HG03103 (cell line): Measurements from ENCODE around the gene ELP4.
"Not testable (repeated sequence)": the region's sequence is repeated elsewhere in the genome, so short reads cannot be mapped to it uniquely, and the experiment has no call there.

Source experiments
- ATAC-seq: cut with Tn5 transposase; IDR thresholded peaks from one replicate; pipeline ENCODE4 v1.9.1; 2021; ENCODE audit warnings: low read depth; ENCODE audit not compliant: unreplicated experiment

Gene ELP4

GRCh38 chr11:31641477-31642062 lies 132.0 kb downstream of the ELP4 start:
- no peak for ATAC-seq

DNA sequence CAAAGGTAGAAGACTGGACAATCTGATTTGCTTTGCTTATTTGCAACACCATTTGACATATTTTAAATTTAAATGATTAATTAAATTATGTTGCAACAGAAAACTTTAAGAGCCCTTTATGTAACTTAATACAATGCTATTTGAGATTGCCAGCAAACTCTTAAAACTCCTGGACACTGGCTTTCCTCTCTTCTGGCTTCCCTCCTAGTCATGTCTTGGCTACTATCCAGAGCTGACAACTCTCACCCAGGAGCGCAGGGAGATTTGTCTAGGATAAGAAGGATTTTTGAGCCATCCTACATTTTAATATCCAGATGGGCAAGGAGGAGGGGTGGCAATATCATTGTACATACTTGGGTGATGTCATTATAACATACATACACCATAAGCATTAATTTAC lies 134.3 kb downstream of the ELP4 start:
- ATAC-seq: no peak

- no peak for ATAC-seq
Measured at GRCh38 chr11:31645747-31646146, 136.2 kb downstream of the ELP4 start.

DNA sequence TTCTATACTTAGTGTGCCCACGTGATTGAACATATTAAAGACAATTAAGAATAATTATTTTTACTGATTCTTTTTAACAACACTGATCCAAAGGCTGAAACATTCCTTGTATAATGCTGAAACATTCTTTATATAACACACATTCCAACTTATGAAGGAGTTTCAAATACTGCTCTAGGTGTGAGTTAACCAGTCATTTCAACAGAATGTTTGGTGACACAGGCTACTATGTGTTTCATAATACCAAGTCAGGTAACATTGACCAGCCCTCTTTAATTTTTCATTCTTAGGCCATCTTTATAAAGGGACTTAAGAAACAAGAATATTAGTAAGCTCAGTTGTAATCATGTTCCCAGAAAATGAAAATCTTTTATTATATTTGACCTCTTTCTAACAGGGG lies 136.6 kb downstream of the ELP4 start:
- no peak for ATAC-seq

GRCh38 chr11:31649129-31649966 lies 139.8 kb downstream of the ELP4 start:
- no peak for ATAC-seq

GRCh38 chr11:31651208-31651607 lies 141.6 kb downstream of the ELP4 start:
- no peak for ATAC-seq

DNA sequence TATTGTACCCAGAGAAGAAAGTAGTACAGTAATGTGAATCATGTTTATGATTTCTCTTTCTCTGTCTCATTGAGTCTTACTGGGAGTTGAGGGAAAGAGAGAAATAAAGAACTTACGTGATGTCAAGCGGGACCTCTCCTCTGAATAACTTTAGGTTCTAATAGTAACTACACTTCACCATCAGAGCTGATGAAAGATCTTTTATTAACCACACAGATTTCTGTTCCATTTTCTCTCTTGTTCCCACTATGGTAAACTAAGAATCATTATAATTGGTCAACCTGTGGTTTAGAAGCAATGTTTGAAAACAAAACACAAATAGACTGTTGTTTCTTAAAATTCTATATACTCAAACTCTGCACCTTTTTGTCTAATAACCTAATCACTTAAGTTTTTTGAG lies 142.3 kb downstream of the ELP4 start:
- no peak for ATAC-seq

DNA sequence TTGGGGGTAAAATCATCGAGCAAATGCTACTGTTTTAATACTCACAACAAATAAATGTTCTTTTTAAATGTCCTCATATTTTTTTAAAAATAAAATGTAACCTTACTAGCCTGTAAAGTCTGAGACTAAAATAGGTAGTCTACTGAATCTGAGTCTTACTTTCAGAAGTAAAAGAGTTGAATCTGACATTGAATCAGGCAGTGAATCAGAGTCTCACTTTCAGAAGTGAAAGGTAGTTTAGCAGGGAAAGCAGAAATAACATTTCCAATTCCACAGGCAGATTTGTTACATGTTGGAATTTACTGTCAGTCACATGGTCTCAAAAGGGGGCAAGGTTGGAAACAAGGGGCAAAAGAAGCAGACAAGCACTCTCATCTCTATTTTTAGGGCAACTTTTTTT lies 143.0 kb downstream of the ELP4 start:
- no peak for ATAC-seq

- ATAC-seq: no peak
Measured at GRCh38 chr11:31655483-31655882, 145.9 kb downstream of the ELP4 start.

DNA sequence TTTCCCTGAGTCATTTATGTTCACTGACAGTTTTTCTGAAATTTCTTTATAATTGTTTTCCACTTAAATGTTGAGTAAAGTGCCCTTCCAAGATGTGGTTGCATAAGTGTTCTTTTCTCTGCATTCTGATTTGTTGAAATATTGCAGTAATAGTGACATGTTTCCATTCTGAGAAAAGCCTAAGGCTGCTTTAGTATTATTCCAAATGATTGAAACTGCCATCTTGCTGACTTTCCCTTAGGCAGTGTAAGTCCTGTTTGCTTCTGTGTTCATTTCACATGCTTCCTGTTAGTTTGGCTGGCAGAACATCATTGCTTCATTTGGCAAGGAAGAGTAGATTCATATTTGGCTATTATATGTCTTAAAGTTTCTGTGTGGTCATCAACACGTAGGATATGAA lies 146.5 kb downstream of the ELP4 start:
- ATAC-seq: no peak

- ATAC-seq: no peak
Measured at GRCh38 chr11:31657091-31657490, 147.5 kb downstream of the ELP4 start.

DNA sequence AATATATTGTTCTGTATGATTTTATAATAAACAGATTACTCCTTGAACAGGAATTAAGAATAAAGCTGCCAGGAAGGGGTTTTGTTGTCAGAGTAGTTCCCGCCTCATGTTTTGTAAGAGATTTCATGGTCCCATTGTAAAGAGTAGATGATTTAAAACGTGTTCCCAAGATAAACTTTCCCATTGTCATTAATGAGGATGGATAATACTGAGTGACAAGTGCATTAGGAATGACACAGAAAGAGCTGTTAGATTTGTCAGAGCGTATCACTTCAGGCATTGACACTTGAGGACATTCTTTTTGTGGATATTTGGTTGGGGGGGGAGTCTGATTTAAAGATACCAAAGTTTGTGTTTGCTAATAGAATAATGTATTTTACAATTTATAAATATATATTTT lies 154.6 kb downstream of the ELP4 start:
- ATAC-seq: no peak

GRCh38 chr11:31664954-31665353 lies 155.4 kb downstream of the ELP4 start:
- no peak for ATAC-seq

DNA sequence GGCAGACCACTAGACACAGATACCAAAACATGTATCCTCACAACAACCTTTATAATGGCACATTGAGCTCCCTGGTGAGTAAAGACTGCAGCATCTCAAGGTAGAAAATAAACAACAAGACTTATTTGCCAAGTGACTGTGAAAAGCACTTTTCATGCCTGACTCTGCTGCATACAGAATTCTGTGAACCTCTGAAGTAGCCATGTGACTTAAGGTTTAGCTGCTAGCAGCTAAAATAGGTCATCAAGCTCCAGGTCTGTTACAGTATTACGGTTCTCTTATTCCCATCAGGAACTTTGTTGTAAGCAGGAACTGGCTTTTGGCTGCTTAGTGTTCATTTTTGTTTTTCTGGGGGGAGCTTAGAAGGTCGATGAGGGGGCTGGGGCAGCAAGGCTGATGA lies 162.1 kb downstream of the ELP4 start:
- no peak for ATAC-seq

DNA sequence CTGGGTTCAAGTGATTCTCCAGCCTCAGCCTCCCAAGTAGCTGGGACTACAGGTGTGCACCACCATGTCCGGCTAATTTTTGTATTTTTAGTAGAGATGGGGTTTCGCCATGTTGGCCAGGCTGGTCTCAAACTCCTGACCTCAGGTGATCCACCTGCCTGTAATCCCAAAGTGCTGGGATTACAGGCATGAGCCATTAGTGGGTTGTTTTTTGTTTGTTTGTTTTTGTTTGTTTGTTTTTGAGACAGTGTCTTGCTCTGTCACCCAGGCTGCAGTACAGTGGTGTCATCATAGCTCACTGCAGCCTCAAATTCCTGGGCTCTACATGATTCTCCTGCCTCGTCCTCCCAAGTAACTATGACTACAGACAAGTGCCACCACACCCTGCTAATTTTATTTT lies 163.5 kb downstream of the ELP4 start:
- not testable (repeated sequence) for ATAC-seq

DNA sequence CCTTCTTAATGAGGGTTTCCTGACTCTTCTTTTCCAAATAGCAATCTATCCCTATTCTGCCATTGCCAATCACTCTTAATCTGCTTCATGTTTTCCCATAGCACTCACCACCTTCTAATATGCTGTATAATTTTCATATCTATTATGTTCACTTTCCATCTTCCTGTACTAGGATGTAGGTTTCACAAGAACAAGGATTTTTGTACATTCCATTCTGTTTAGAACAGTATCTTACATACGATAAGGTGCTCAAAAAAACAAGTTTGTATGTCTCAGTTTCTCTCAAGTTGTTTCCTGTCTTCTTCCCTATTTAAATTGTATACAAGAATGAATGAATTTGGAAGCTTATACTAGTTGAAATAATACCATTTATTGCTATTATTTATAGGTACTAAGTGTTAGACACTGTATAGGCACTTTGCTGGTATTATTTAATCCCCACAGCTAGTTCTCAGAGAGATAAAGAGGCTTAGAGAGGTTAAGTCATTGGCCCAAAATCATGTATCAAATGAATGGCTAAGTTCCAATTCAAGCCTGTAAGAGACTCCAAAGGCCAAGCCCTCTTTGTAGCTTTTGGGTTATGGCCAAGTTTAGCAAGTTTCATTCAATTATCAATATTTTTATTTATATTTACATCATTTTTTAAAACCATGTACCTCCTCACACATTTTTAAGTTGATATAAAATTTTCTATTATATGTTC lies 166.9 kb downstream of the ELP4 start:
- ATAC-seq: no peak

- no peak for ATAC-seq
Measured at GRCh38 chr11:31680770-31681169, 171.2 kb downstream of the ELP4 start.

- ATAC-seq: no peak
Measured at GRCh38 chr11:31687256-31687655, 177.7 kb downstream of the ELP4 start.

DNA sequence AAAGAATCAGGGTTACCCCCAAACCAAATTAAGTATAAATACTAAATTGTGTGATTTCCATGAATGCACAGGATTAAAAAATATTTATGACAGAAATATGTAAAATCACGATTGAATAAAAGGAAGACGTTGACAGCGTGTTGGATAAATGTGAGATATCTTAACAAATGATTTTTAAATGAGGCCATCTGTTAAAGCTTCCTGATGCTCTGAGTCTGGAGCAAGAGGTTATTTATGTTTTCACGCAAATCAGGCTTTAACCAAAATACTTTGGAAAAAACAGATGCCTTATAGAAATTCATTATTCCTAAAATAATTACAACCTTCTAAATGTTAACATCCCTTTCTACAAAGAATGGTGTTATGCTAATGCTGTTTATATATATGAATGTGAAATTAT lies 178.3 kb downstream of the ELP4 start:
- no peak for ATAC-seq

DNA sequence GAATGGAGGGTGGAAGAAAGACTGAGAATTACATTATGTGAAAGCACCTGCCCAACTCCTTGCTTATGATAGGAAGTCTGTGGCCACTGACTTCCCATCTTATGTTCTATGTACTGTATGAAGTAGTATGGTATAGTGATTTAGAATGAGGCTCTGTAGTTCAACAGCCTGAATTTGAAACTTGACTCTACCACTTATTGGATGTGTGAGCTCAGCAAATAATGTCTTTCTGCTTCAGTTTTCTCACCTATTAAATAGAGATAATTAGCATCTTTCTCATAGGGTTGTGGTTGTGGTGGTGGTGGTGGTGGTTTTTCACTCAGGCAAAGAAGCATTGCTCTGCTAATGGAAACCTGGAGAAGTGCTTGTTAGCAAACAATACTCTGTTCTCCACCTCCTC lies 180.0 kb downstream of the ELP4 start:
- ATAC-seq: no peak

GRCh38 chr11:31690041-31690440 lies 180.5 kb downstream of the ELP4 start:
- ATAC-seq: no peak

GRCh38 chr11:31690516-31690915 lies 180.9 kb downstream of the ELP4 start:
- ATAC-seq: no peak
